ENCODE measurements around the gene SFRP4. TPM values are rescaled to one million over a fixed set of nuclear protein-coding genes. Genes with fewer than 3 reads are reported as not detected.

The SFRP4 gene
- total RNA-seq, 1 donor from 2014 or later: 25.7 TPM

GRCh38 chr7:37930226-37930948 is 13.8 kb upstream of the SFRP4 start:
- no peak for TF ChIP-seq CTCF (IDR thresholded peaks at IDR 0.05)
- intact Hi-C loops (cut with DNase I): no loop called here
- Histone ChIP-seq H3K9me3 (peaks cover 0 to 5% of the 10 kb centered on the region in 2 donors), H3K27ac (no peak overlapping the region), H3K4me1 (no peaks in the 10 kb centered on the region), H3K27me3 (no peaks in the 10 kb centered on the region), H3K4me3 (no peak overlapping the region), H3K36me3 (no peaks in the 10 kb centered on the region)
- DNase-seq (ENCODE audit: low spot score in 2 of 2): no peak

GRCh38 chr7:37928878-37929277 is 12.3 kb upstream of the SFRP4 start:
- H3K27me3 ChIP-seq: no peaks in the 10 kb centered on the region
- no peak overlapping the region for H3K27ac ChIP-seq
- no peak overlapping the region for H3K4me3 ChIP-seq
- H3K9me3 ChIP-seq: peaks cover 0 to 5% of the 10 kb centered on the region in 2 donors
- peaks cover 0 to 6% of the 10 kb centered on the region in 2 donors for H3K4me1 ChIP-seq
- no peak for DNase-seq (ENCODE audit: low spot score in 2 of 2)
- no peaks in the 10 kb centered on the region for H3K36me3 ChIP-seq
- TF ChIP-seq CTCF (IDR thresholded peaks at IDR 0.05): no peak
- intact Hi-C loops (cut with DNase I): no loop called here

GRCh38 chr7:37927773-37928444 is 11.3 kb upstream of the SFRP4 start:
- Histone ChIP-seq H3K27me3 (no peaks in the 10 kb centered on the region), H3K27ac (no peak overlapping the region), H3K4me1 (peaks cover 0 to 8% of the 10 kb centered on the region in 2 donors), H3K4me3 (no peak overlapping the region), H3K36me3 (no peaks in the 10 kb centered on the region), H3K9me3 (peaks cover 0 to 5% of the 10 kb centered on the region in 2 donors)
- intact Hi-C loops (cut with DNase I): no loop called here
- TF ChIP-seq CTCF (IDR thresholded peaks at IDR 0.05): no peak
- DNase-seq (ENCODE audit: low spot score in 2 of 2): no peak

- Histone ChIP-seq H3K9me3 (peaks cover 0 to 5% of the 10 kb centered on the region in 2 donors), H3K27ac (no peak overlapping the region), H3K4me1 (peaks cover 0 to 13% of the 10 kb centered on the region in 2 donors), H3K27me3 (no peaks in the 10 kb centered on the region), H3K36me3 (no peaks in the 10 kb centered on the region), H3K4me3 (no peak overlapping the region)
- intact Hi-C loops (cut with DNase I): no loop called here
- TF ChIP-seq CTCF (IDR thresholded peaks at IDR 0.05): no peak
- no peak for DNase-seq (ENCODE audit: low spot score in 2 of 2)
Measured at GRCh38 chr7:37925620-37926019, 9.0 kb upstream of the SFRP4 start.

- peak overlapping the region; percentile 53 to 57 for H3K27ac ChIP-seq
- H3K9me3 ChIP-seq: peaks cover 0 to 5% of the 10 kb centered on the region in 2 donors
- H3K36me3 ChIP-seq: no peaks in the 10 kb centered on the region
- DNase-seq (ENCODE audit: low spot score in 2 of 2): no peak
- no peak for TF ChIP-seq CTCF (IDR thresholded peaks at IDR 0.05)
- peaks cover 0 to 13% of the 10 kb centered on the region in 2 donors for H3K4me1 ChIP-seq
- no peaks in the 10 kb centered on the region for H3K27me3 ChIP-seq
- H3K4me3 ChIP-seq: no peak overlapping the region
- intact Hi-C loops (cut with DNase I): loop anchor here (5.0 kb wide), 1 partner anchor 722 kb away; no protein-coding TSS in a partner anchor
Measured at GRCh38 chr7:37924491-37925041, 7.9 kb upstream of the SFRP4 start.
